HG02763 (cell line): ENCODE results near the gene PTPRK.

Source experiments
- ATAC-seq: cut with Tn5 transposase; IDR thresholded peaks from one replicate; pipeline ENCODE4 v1.9.1; 2021; ENCODE audit warnings: mild to moderate bottlenecking, moderate library complexity; ENCODE audit not compliant: unreplicated experiment

Gene PTPRK

GRCh38 chr6:128156321-128157111, 363.9 kb downstream of the PTPRK start:
- ATAC-seq: no peak

DNA sequence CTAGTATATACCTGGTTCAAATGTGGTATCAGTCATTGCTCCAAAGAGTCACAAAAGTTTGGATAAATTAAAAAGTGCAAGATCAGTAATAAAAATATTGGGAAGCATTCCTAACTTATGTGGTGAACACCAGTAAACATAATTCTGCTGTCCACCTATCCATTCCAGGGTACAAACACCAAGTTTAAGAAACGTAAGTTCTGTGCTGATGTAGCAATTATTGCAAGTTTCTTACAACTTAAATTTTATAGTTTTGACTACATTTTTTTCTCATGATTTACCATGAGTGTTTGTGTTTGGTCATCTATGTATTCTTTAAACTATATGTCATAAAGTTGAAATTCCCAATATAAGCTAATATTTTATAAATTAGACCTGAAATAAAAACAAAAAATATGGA, 364.6 kb downstream of the PTPRK start:
- ATAC-seq: no peak

GRCh38 chr6:128152551-128152950, 367.8 kb downstream of the PTPRK start:
- ATAC-seq: no peak

DNA sequence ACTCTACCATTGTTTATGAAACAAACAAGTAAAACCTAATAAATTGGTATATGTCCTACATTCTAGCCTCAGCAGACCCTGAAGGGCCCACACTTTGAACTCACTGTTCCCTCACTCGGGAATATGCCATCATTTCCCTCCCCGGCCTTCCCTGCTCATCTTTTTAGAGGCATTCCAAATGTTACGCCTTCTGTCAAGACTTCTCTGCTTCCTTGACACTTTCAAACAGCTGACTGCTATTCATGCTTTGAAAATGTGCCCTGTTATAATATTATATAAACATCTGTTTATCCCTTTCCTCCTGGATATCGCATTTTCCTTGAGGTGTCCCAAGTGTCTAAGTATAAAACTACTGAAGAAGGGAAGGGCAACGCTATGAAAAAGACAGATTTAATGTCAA, 370.0 kb downstream of the PTPRK start:
- ATAC-seq: no peak

DNA sequence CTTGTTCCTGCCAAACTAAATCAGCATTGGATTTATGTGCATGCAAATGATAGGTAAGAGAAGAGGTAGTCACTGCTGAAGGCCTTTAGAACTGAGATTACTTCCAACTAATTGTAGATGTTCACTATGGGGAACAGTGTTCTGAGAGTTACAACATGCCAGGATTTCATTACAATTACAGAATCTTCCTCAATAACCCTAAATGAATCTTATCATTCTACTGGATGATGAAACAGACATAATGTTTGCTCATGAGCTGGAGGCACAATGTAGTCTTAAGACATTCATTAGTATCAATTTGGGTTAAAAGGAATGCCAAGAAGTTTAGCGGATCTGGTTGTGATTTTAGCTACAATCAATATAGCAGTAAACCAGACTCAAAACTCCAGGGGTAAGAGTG, 370.6 kb downstream of the PTPRK start:
- ATAC-seq: no peak

DNA sequence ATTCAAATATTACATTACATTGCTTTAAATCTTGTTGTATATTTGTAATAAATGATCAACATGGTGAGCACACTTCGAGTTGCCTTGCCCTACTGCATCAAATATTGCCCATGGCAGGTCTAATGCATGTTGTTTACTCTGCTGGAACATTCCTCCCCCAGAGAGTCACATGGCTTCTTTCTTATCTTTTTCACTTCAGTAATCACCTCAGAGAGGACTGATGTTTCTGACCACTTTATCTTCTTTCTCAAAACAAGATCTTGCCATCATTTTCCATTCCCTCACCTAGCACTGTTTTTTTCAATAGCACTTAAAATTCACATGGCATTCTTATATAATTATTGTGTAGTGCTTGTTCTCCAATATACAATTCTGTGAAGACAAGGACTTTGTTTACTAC, 376.1 kb downstream of the PTPRK start:
- no peak for ATAC-seq

DNA sequence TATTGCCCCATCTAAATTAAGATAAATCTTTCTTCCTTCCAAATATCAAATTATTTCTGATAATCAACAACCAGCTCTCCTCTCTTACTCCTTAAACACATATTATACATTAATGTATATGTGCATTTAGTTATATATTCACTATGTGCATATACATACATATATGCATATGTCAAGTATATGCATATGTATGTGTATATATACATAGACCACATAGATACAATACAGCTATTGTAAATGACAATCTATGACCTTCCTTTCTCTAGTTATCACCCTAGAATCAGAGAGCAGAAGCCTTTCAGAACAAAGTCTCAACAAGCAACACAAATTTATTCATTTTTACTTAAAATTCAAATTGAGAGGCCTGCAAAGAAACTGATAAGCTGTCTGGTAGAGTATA, 378.5 kb downstream of the PTPRK start:
- ATAC-seq: no peak

DNA sequence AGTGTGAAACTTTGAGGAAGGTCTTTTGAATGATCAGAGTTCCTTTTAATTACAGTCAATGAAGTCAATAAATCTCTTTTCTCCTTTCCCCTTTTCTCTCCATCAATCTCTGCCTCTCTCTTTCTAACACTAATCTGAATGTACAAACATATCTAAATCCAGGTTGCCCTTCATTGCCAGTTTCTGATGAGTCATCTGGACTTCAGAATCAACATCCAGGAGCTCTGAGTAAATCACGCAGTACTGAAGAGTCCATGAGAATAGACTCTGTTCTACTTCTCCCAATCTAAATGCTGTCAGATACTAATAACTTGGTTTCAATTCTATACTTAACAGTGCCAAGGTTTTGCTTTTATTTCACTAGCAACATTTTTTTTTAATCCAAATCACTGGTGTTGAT, 380.9 kb downstream of the PTPRK start:
- no peak for ATAC-seq

GRCh38 chr6:128138694-128139093, 381.7 kb downstream of the PTPRK start:
- ATAC-seq: no peak

- ATAC-seq: no peak
These were observed 385.1 kb downstream of the PTPRK start for GRCh38 chr6:128135325-128135724.

- no peak for ATAC-seq
These were observed 388.8 kb downstream of the PTPRK start for GRCh38 chr6:128131566-128131965.

GRCh38 chr6:128131036-128131435, 389.4 kb downstream of the PTPRK start:
- ATAC-seq: no peak

- ATAC-seq: no peak
These were observed 390.7 kb downstream of the PTPRK start for GRCh38 chr6:128129679-128130078.

DNA sequence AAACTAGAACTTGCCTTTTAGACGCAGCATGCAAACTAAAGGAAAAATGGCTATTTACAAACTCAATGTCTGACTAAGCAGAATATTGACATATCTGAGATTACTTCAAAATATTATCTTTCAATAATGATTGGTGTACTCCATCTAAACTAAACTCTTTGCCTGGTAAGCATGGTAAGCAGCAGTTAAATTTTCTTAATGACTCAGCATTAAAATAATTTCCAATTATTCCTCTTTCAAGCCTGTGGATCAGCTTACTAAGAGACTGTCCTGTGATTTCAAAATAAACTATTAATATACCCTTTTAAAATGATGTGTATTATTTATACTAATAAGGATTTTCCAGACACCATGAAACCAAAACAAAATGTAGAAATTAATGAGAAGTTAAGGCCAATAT, 392.7 kb downstream of the PTPRK start:
- ATAC-seq: no peak

GRCh38 chr6:128124713-128125112, 395.7 kb downstream of the PTPRK start:
- ATAC-seq: no peak

DNA sequence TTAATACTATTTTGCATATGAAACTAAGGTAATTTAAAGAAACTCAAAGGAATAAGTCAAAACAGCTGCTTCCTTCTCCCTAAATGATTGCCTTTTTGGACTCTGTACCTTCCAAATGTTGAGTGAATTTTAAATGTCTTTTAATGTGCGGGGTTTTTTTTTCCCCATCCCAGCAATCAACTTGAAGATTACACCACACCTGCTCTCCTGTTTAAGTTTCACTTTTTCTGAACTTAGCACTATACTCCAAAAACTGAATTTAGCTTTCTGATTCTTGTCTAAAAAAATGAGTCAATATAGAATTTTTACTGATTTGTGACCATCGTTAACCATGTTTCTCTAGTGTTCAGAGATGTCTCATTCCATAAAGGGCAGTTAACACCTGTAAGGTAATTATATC, 398.8 kb downstream of the PTPRK start:
- no peak for ATAC-seq

DNA sequence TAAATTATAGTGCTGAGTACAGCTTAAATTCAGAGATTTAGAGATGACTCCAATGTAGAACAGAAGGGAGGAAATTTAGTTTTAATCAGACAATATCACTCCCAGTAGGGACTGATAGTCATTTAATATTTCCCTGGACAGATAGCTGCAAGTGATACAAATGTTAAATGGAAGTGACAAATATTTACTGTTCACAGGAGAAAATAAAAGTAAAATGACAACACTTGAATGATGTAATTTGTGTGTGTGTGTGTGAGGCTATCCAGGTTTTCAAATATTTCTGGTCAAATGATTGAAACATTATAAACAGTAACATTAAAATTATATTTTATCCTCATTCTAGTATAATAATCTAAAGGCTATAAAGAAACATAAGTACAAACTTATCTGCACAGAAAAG, 399.2 kb downstream of the PTPRK start:
- no peak for ATAC-seq

- ATAC-seq: no peak
These were observed 402.0 kb downstream of the PTPRK start for GRCh38 chr6:128118401-128118800.

- ATAC-seq: no peak
These were observed 402.5 kb downstream of the PTPRK start for GRCh38 chr6:128117916-128118315.

DNA sequence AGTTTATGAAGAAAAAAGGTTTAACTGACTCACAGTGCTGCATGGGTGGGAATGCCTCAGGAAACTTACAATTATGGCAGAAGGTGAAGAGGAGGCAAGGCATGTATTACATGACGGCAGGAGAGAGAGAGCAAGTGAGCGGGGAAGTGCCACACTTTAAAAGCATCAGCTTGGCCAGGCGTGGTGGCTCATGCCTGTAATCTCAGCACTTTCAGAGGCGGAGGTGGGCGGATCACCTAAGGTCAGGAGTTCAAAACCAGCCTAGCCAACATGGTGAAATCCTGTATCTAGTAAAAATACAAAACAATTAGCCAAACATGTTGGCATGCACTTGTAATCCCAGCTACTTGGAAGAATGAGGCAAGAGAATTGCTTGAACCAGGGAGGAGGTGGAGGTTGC, 406.2 kb downstream of the PTPRK start:
- ATAC-seq: no peak

- peak; percentile 77 for ATAC-seq
These were observed 407.9 kb downstream of the PTPRK start for GRCh38 chr6:128112494-128112893.

GRCh38 chr6:128111096-128111495, 409.3 kb downstream of the PTPRK start:
- no peak for ATAC-seq

DNA sequence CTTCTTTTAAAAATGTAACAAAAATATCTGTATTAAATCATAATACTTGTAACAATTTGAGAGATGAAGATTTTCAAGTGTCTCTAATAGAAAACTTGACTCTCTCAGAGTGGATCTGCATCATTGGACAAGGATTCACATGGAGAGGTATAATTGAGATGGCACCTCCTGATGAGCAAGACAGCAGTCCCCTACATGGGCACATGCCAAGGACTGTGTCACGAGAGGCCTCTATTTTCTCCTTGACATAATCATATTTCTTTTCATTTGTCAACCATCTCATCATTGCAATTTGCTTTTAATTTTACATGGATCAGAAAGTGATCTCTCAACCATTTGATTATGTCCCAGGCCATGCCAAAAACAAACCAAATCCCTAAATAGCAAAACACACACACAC, 412.7 kb downstream of the PTPRK start:
- ATAC-seq: no peak
